Iris pigment epithelial cell (primary cell): ENCODE results near the gene RAB1A.
"Not testable (repeated sequence)": the region's sequence is repeated elsewhere in the genome, so short reads cannot be mapped to it uniquely, and the experiment has no call there.

Experiments
- DNase-seq: peaks from one replicate; pipeline ENCODE4 v3.0.0-alpha.2; 2011; ENCODE audit warnings: low read depth

The RAB1A gene

GRCh38 chr2:65136253-65136652 is 6.3 kb upstream of the RAB1A start:
- DNase-seq = no peak

- DNase-seq = no peak
Observed at GRCh38 chr2:65134158-65134557, 4.3 kb upstream of the RAB1A start.

- no peak for DNase-seq
Observed at GRCh38 chr2:65133626-65134025, 3.7 kb upstream of the RAB1A start.

- DNase-seq = not testable (repeated sequence)
Observed at GRCh38 chr2:65132930-65133329, 3.0 kb upstream of the RAB1A start.

- DNase-seq = no peak
Observed at GRCh38 chr2:65130664-65131175, 814 bp upstream of the RAB1A start.

- no peak for DNase-seq
Observed at GRCh38 chr2:65129286-65129825, 550 bp downstream of the RAB1A start.

- peak; percentile 54 for DNase-seq
Observed at GRCh38 chr2:65128297-65129190, 1.4 kb downstream of the RAB1A start.

- peak; percentile 47 for DNase-seq
Observed at GRCh38 chr2:65125457-65125856, 4.4 kb downstream of the RAB1A start.

GRCh38 chr2:65122313-65122712 is 7.6 kb downstream of the RAB1A start:
- no peak for DNase-seq

GRCh38 chr2:65120990-65121693 is 8.8 kb downstream of the RAB1A start:
- DNase-seq = no peak

- DNase-seq = no peak
Observed at GRCh38 chr2:65116645-65117044, 13.3 kb downstream of the RAB1A start.

- DNase-seq = no peak
Observed at GRCh38 chr2:65114921-65115320, 15.0 kb downstream of the RAB1A start.

- DNase-seq = no peak
Observed at GRCh38 chr2:65113816-65114215, 16.1 kb downstream of the RAB1A start.

GRCh38 chr2:65113229-65113628 is 16.7 kb downstream of the RAB1A start:
- no peak for DNase-seq

- DNase-seq = no peak
Observed at GRCh38 chr2:65112633-65113032, 17.3 kb downstream of the RAB1A start.

GRCh38 chr2:65108780-65109179 is 21.1 kb downstream of the RAB1A start:
- no peak for DNase-seq

- DNase-seq = no peak
Observed at GRCh38 chr2:65107530-65107929, 22.4 kb downstream of the RAB1A start.

- no peak for DNase-seq
Observed at GRCh38 chr2:65103013-65103715, 26.7 kb downstream of the RAB1A start.

- no peak for DNase-seq
Observed at GRCh38 chr2:65101071-65101470, 28.8 kb downstream of the RAB1A start.

GRCh38 chr2:65098741-65099140 is 31.2 kb downstream of the RAB1A start:
- DNase-seq = no peak

- DNase-seq = no peak
Observed at GRCh38 chr2:65097844-65098243, 32.1 kb downstream of the RAB1A start.

GRCh38 chr2:65096948-65097347 is 33.0 kb downstream of the RAB1A start:
- peak; percentile 60 for DNase-seq
